OCI-LY7 (cell line): ENCODE results near the gene CNN2. TPM values are rescaled to one million over a fixed set of nuclear protein-coding genes. Genes with fewer than 3 reads are reported as not detected.

Experiments
- BruUV-seq: library from RNA; stranded (reverse); fragments of 400-500 nt; replicated peaks from 2 replicates; lab custom pipeline; 2021; lab: Mats Ljungman, UMichigan
- CTCF ChIA-PET: fragments of 300-600 bp; sonication (Branson Sonifier 250); formaldehyde crosslinking; loops from one replicate; lab custom pipeline; 2022; ENCODE audit warnings: antibody characterized with exemption; ENCODE audit not compliant: unreplicated experiment; lab: Charles Lee
- POLR2A ChIA-PET: fragments of 300-600 bp; sonication (Branson Sonifier 250); formaldehyde crosslinking; loops from one replicate; lab custom pipeline; 2022; ENCODE audit warnings: antibody characterized with exemption; lab: Charles Lee
- DNase-seq: peaks from one replicate; pipeline ENCODE4 v3.0.0-alpha.2; 2015; ENCODE audit warnings: low spot score
- H2AFZ ChIP-seq: fragments of 200-600 bp; sonication (generic), shearing (Covaris generic); 2 replicates; pipeline ENCODE4 v1.6.1; 2014; ENCODE audit warnings: mild to moderate bottlenecking, antibody characterized with exemption, low read length, moderate library complexity
- H3K27ac ChIP-seq: fragments of 200-600 bp; sonication (generic); 2 replicates; pipeline ENCODE4 v1.5.1; 2014; ENCODE audit warnings: mixed run types, low read depth, mild to moderate bottlenecking, moderate library complexity, low read length, inconsistent platforms; ENCODE audit not compliant: poor library complexity, severe bottlenecking
- H3K36me3 ChIP-seq: fragments of 200-600 bp; sonication (generic); 2 replicates; pipeline ENCODE4 v1.6.1; 2014; ENCODE audit warnings: mild to moderate bottlenecking, antibody characterized with exemption, low read length, moderate library complexity, mixed read lengths; ENCODE audit not compliant: insufficient read depth
- H3K4me1 ChIP-seq: fragments of 200-600 bp; sonication (generic); 2 replicates; pipeline ENCODE4 v1.5.1; 2014; ENCODE audit warnings: mild to moderate bottlenecking, low read length; ENCODE audit not compliant: insufficient read depth, poor library complexity, severe bottlenecking
- H3K4me2 ChIP-seq: fragments of 200-600 bp; sonication (generic); 2 replicates; pipeline ENCODE4 v1.6.1; 2014; ENCODE audit warnings: mild to moderate bottlenecking, low read length
- H3K4me3 ChIP-seq: fragments of 200-600 bp; sonication (generic); 2 replicates; pipeline ENCODE4 v1.5.1; 2014; ENCODE audit warnings: mild to moderate bottlenecking, low read depth, low read length; ENCODE audit not compliant: poor library complexity, severe bottlenecking
- H3K79me2 ChIP-seq: fragments of 200-600 bp; sonication (generic); 2 replicates; pipeline ENCODE4 v1.6.1; 2016; ENCODE audit warnings: low read depth, mild to moderate bottlenecking, low read length, moderate library complexity, mixed read lengths; ENCODE audit not compliant: insufficient read depth
- H3K9me2 ChIP-seq: fragments of 200-600 bp; sonication (generic); 2 replicates; pipeline ENCODE4 v1.6.1; 2016; ENCODE audit warnings: mild to moderate bottlenecking, low read length, mixed read lengths; ENCODE audit not compliant: insufficient read depth
- H3K9me3 ChIP-seq: fragments of 200-600 bp; sonication (generic); 2 replicates; pipeline ENCODE4 v1.6.1; 2014; ENCODE audit warnings: mild to moderate bottlenecking, mixed run types, low read length, mixed read lengths
- H4K20me1 ChIP-seq: fragments of 200-600 bp; sonication (generic); 2 replicates; pipeline ENCODE4 v1.6.1; 2014; ENCODE audit warnings: mild to moderate bottlenecking, antibody characterized with exemption, low read length, moderate library complexity, mixed read lengths; ENCODE audit not compliant: insufficient read depth
- EZH2phosphoT487 ChIP-seq: fragments of 200-600 bp; sonication (generic); IDR thresholded peaks from 2 replicates; pipeline ENCODE4 v1.6.1; 2018; ENCODE audit warnings: low read depth, borderline replicate concordance, mild to moderate bottlenecking, mixed run types, antibody characterized with exemption, low read length, moderate library complexity, mixed read lengths
- intact Hi-C: fragments of 100-400 bp; cut with micrococcal nuclease; formaldehyde crosslinking; loops from one replicate; pipeline ENCODE4 v1.10.0; 2022; ENCODE audit not compliant: unreplicated experiment
- total RNA-seq, 2 experiments: library from RNA; depleted of rRNA in 1 of 2; stranded (reverse); fragments of >200 nt in 1 of 2; shearing (Covaris generic) in 1 of 2; gene quantifications; 2 replicates each; pipeline ENCODE4 v1.2.3, GENCODE V29; 2014 to 2022
- TF ChIP-seq, protein P1 (sequence below): fragments of 200-600 bp; sonication (generic); conservative IDR thresholded peaks from 2 replicates; pipeline ENCODE4 v1.5.1; 2014; ENCODE audit warnings: mild to moderate bottlenecking, antibody characterized with exemption, low read length, moderate library complexity, mixed read lengths

CNN2 gene
- total RNA-seq, 2 experiments from 2014 or later, result 73.7 to 127 TPM

- DNase-seq, result no peak
- POLR2A ChIA-PET, result no interaction called here
- H3K4me1 ChIP-seq, result peaks cover 58% of the 10 kb centered on the region
- CTCF ChIA-PET, result interaction anchor here (0.7 kb wide), 1 partner anchor 34 kb away, joined by 3 read pairs; no protein-coding TSS in a partner anchor
- TF ChIP-seq EZH2phosphoT487, result no peak
- TF ChIP-seq, protein P1, sequence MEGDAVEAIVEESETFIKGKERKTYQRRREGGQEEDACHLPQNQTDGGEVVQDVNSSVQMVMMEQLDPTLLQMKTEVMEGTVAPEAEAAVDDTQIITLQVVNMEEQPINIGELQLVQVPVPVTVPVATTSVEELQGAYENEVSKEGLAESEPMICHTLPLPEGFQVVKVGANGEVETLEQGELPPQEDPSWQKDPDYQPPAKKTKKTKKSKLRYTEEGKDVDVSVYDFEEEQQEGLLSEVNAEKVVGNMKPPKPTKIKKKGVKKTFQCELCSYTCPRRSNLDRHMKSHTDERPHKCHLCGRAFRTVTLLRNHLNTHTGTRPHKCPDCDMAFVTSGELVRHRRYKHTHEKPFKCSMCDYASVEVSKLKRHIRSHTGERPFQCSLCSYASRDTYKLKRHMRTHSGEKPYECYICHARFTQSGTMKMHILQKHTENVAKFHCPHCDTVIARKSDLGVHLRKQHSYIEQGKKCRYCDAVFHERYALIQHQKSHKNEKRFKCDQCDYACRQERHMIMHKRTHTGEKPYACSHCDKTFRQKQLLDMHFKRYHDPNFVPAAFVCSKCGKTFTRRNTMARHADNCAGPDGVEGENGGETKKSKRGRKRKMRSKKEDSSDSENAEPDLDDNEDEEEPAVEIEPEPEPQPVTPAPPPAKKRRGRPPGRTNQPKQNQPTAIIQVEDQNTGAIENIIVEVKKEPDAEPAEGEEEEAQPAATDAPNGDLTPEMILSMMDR, result no peak
- H3K9me3 ChIP-seq, result no peaks in the 10 kb centered on the region
- no peaks in the 10 kb centered on the region for H3K9me2 ChIP-seq
- no peaks in the 10 kb centered on the region for H4K20me1 ChIP-seq
- H3K36me3 ChIP-seq, result peaks cover 20% of the 10 kb centered on the region
- peaks cover 29% of the 10 kb centered on the region for H3K79me2 ChIP-seq
- H3K4me3 ChIP-seq, result no peak overlapping the region
- intact Hi-C loops, result loop anchor here (5.0 kb wide), 1 partner anchor 37 kb away; the partner anchor contains the start of gene GPX4
- BruUV-seq, result no TSS peak
- peak overlapping the region; percentile 99 for H3K4me2 ChIP-seq
- H3K27ac ChIP-seq, result peak overlapping the region; percentile 25
- H2AFZ ChIP-seq, result no peak overlapping the region
Observed at GRCh38 chr19:1065606-1066109, 39.2 kb downstream of the CNN2 start.

DNA sequence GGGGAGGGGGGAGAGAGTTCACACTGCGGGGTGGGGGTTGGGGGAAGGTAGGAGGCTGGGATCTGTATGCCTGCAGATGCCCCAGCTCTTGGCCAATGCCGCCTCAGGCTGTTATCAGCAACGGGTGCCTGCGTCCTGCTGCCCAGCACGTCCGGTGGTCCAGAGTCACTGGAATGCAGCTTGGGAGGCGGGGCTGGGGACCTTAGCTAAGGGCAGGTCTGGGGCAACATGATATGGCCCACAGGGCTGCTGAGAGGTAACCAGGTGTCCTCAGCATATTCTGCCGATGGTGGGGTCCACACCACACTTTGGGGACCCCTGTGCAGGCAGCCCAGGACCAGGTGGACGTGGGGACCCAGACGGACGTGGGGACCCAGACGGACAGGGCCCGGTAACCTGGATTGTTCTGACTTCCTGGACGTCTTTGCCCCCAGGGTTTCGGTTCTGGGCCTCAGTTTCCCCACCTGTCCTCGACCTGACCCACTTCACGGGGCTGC, 39.9 kb downstream of the CNN2 start:
- DNase-seq, result no peak
- Histone ChIP-seq H3K27ac (peak overlapping the region; percentile 91), H4K20me1 (no peaks in the 10 kb centered on the region), H3K4me1 (peaks cover 58% of the 10 kb centered on the region), H3K4me3 (peak overlapping the region; percentile 95), H2AFZ (no peak overlapping the region; the same call in 1 of the 2 replicates), H3K9me2 (no peaks in the 10 kb centered on the region), H3K79me2 (peaks cover 32% of the 10 kb centered on the region), H3K36me3 (peaks cover 24% of the 10 kb centered on the region), H3K4me2 (peak overlapping the region; percentile 99), H3K9me3 (no peaks in the 10 kb centered on the region)
- TF ChIP-seq, protein P1, result no peak
- TF ChIP-seq EZH2phosphoT487, result no peak
- CTCF ChIA-PET, result interaction anchor here (0.7 kb wide), 1 partner anchor 34 kb away, joined by 3 read pairs; no protein-coding TSS in a partner anchor
- intact Hi-C loops, result loop anchor here (5.0 kb wide), 1 partner anchor 36 kb away; the partner anchor contains the start of gene GPX4
- POLR2A ChIA-PET, result interaction anchor here (1.6 to 1.8 kb wide), 3 partner anchors 10 to 39 kb away, joined by 5 to 16 read pairs (median 6); partner anchors contain the start of gene CNN2
- no TSS peak for BruUV-seq
